ENCODE data around the gene PLEKHN1.
"Not testable (repeated sequence)": the region's sequence is repeated elsewhere in the genome, so short reads cannot be mapped to it uniquely, and the experiment has no call there.

The PLEKHN1 gene

DNA sequence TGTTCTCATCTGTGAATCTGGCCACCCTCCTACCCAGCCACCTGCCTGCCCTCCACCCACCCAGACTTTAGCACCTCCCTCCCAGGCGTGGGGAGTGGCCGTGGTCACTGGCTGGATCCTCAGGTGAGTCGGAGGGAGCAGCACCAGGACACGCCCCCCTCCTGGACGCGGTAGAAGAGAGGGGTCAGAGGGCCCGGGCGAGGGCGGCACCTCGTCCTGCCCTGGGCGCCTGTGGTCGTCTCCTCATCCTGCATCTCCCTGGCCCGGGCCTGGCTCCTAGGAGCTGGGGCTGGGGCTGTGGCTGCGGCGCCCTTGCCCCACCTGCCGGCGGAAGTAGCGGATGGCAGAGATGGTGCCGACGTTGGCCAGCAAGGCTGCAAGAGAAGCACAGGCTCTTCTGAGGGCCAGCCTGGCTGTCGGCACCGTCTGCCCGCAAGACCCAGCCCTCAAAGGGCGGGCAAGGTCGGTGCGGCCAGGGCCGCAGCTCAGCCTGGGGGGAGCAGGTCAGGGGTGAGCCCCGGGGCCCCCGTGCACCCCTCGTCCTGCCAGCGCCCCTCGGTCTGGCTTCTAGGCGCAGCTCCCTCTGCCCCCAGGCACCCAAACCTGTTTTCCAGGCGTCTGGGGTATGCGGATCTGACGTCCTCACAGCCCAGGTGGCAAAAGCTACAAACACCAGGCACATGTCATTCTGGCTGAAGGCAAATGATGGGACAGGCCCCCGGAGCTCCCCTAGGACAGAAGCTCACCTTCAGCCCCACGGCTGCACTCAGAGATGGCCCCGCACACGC lies 9.8 kb downstream of the PLEKHN1 start:
- peak; percentile 43 to 48 for DNase-seq (ENCODE audit: low read depth in 2 of 2)

DNA sequence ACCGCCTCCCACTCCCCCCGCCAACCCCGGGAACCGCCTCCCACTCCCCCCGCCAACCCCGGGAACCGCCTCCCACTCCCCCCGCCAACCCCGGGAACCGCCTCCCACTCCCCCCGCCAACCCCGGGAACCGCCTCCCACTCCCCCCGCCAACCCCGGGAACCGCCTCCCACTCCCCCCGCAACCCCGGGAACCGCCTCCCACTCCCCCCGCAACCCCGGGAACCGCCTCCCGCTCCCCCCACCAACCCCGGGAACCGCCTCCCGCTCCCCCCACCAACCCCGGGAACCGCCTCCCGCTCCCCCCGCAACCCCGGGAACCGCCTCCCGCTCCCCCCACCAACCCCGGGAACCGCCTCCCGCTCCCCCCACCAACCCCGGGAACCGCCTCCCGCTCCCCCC lies 10.5 kb downstream of the PLEKHN1 start:
- DNase-seq (ENCODE audit: low read depth in 2 of 2), result not testable (repeated sequence)

DNA sequence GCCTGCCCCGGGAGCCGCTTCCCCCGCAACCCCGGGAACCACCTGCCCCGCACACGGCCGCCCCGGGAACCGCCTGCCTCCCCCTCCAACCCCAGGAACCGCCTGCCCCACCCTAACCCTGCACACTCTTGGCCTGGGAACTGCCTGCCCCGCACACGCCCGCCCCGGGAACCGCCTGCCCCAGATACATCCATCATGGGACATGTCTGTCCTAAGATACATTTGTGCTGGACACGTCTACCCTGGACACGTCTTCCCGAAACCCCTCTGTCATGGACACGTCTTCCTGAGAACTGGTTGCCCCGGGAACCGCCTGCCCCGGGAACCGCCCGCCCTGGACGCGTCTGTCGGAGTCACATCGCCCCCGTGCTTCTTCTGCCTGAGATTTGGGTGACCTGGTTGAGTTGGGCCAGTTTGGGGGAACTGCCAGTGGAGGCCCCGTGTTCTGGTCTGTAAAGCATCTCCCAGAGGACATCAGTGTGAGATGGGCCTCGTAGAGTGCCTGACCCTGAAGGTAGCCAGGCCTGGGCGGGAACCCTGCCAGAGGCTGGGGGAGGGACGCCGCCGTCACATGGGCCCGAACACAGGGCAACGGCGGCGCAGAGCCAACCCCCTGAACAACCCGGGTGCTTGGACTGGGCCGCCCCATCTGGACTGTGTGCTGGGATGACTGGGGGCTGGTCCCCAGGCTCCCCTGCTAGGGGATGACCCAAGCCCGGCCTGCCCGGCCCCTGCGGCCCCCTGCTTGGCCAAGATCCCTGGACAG lies 12.0 kb downstream of the PLEKHN1 start:
- no peak for DNase-seq (ENCODE audit: low read depth in 2 of 2)

DNA sequence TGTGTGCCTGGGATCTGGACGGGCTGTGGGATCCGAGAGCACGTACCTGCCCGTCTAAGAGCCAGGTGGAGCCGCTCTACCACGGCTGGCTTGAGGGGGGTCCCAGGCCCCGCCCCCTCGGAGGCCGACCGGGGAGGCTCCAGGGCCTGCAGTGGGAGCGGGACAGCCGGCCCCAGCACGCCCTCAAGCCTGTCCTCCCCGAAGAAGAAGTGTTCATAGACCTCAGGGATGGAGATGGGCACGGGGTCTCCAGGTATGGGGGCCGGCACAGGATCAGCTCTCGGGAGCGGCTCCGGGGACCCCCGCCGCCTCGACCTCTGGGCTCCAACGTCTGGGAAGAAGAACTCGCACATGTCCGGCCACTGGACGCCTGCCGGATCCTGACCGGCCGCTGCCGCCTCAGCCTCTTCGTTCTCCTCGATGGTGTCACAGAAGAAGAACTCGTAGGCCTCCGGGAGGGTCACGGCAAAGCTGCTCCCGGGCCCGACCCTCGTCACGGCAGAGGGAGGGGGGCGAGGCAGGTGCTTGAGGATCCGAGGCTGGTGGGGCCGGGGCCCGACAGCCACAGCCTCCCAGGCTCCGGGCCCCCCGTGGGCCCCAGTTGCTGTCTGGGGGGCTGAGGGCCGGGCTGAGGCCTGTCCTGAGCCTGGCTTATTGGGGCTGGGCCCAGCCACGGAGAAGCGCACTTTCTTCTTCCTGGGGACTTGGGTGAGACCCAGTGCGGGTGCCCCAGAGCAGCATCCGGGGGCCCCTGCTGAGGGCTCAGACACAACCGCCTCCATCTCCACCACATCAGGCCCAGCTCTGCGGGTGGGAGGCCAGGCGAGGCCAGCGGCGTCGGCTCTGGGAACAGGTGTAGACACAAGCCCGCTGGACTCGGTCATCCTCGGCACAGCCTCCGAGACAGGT lies 12.8 kb downstream of the PLEKHN1 start:
- DNase-seq (ENCODE audit: low read depth in 2 of 2), result no peak

DNA sequence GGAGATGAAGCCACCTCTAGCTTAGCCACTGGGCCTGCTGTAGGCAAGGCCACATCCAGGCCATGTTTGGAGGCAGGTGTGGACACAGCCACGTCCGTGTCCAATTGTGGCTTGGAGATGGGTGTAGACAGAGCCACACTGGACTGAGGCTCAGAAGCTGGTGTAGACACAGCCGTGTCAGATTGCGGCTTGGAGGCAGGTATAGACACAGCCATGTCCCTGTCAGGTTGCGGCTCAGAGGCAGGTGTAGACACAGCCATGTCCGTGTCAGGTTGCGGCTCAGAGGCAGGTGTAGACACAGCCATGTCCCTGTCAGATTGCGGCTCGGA lies 13.4 kb downstream of the PLEKHN1 start:
- DNase-seq (ENCODE audit: low read depth in 2 of 2), result no peak

DNA sequence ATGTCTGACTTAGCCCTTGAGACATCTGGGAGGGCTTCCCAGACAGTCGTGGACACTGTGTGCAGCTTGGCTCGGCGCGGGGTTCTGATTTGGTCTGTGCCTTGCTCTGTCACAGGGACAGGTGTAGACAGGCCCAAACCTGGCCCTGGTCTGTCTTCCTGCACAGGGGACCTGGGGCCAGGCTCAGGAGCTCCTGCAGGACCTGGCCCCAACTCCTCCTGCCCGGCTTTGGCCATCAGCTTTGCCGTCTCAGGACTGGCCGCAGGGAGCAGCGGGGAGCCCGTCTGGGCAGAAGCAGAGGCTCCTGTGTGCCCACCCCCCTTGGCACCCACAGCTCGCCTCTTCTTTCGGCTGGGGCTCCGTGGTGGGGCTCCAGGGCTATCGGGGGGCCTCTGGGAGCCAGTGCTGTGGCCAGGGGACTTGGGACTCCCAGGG lies 13.9 kb downstream of the PLEKHN1 start:
- no peak for DNase-seq (ENCODE audit: low read depth in 2 of 2)

DNA sequence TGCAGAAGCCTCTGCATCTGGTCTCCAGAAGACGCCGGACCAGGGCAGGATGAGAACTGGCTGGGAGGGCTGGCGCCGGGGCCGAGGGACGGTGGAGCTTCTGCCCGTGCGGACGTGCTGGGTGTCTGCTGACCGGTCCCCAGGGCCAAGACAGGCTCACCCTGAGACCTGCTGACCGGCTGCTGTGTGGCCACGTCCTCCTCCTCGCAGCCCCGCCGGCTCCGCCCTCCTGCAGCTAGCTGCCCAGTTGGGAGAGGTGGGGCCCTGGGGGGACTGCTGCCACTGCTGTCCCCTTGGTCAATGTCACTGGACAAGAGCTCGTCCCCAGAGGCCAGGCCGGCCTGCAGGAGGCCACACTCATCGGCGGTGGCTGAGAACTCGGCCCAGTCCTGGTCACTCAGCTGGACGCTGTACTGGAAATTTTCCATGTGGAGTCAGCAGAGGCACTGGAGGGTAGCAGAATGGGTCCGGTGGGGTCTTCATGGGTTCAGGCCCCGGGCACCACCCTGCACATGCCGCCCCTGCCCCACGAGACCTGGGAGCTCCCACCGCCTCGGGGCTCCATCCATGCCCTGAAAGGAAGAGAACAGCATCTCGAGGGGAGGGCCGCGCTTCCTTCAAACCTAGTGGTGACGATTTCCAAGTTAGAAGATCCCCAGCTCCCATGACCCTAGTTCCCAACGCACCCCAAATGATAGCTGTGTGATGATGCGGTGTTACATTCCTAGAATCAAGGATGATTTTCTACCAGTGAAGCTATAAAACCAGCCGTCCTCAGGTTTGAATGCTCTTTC lies 14.5 kb downstream of the PLEKHN1 start:
- no peak for DNase-seq (ENCODE audit: low read depth in 2 of 2)

DNA sequence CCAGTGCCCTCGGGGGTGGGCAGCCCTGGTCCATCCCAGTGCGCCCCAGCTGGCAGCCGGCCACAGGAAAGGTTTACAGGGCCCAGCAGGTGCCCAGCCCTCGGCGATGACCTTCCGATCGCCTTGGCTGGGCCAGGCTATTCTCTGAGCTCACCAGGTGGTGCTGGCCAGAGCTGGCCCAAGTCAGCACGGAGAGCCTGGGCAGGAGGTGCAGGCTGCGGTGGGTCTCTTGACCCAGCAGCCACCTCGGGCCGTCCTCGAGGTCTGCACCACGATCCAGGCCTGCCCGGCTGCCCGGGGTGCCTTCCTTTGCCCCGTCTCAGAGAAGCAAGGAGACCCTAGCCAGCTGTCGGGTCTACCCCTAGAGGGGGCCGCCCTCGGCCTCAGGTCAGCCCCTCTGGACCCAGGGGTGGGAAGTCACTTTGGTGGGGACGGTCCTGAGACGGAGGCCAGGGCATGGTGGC lies 15.2 kb downstream of the PLEKHN1 start:
- DNase-seq (ENCODE audit: low read depth in 2 of 2), result no peak

DNA sequence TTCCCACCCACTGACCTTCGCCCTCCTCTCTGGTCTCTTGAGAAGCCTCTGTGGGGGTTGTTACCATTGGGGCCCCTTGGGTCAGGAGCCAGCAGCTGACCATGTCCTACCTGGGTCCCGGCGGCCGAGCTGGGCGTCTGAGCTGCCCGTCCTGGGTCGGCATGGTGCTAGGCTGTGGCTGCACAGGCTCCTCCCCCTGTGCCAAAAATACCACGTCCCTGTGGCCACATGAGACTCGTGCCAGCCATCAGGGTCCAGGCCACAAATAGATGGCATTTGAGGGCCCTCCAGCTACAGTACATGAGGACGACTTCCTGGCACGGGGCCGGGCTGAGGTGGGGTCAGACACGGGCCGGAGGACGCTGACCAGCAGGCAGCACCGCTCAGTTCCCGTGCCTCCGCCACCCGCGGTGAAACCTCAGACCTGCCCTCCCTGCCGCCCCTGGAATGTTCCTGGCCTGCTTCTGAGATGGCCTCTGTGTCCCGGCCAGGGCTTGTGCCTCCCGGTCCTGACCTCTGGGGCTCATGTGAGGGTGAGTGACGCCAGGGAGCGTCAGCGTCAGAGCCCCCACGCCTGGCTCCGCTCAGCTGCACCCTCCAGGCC lies 15.8 kb downstream of the PLEKHN1 start, which contains the start of gene PERM1:
PERM1 (minus strand) TSS at position 139 of the 604 bp plus-strand sequence. CDS start 1,064 bp downstream, outside the sequence.
- DNase-seq (ENCODE audit: low read depth in 2 of 2), result no peak

DNA sequence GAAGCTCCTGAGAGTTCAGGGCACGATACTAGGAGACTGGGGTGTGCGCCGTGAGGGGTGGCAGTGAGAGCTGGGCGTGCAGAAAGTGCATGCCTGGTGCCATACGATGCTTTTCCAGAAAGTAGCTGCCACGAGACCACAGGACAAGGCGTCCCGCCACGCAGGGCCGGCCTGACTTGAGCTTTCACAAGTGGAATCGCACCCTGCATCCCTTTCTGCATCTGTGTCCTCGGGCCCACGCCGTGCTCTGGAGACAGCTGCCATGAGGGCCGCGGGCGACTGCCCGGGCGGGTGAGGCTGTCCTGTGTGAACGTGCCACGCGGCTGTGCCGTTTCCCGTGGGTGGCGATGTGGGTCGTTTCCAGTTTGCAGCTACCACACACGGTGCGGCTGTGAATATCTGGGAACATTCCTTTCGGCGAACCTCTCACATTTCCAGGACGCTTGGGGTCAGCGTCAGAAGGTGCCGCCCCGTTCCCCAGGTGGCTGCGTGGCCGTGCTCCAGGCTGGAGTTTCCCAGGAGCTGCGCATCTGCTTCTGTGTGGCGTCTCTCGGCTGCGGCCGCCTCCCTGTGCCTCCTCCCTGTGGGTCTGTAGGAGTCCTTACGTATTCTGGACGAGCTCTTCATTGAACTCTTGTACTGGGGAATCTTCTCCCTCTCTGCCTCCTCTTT lies 16.6 kb downstream of the PLEKHN1 start:
- no peak for DNase-seq (ENCODE audit: low read depth in 2 of 2)

DNA sequence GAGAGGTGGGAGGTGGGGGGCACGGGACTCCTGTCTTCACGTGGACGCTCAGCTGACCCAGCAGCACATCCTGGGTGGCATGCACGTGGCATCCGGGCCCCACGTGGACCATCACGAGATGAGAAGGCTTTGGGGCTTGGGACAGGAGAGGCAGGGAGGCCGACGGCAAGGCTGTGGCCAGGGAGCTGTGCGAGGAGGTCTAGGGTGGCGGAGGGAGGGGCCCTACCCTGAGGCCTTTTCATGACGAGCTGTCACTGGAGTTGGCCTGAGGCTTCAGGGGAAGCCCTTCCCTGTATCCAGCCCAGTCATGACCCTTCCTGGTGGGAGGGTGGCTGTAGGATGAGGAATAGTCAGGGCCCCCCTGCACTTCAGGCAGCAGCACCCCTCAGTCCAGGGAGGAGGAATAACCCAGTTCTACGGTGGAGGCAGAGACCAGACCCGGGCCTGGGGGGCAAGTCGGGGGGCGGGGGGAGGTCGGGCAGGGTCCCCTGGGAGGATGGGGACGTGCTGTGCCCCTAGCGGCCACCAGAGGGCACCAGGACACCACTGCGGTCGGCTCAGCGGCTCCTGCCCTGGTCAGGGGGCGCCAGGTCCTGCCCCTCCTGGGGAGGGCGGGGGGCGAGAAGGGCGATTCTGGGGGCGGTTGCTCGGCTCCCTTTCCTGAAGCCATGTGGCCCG lies 17.7 kb downstream of the PLEKHN1 start:
- peak; percentile 53 to 58 for DNase-seq (ENCODE audit: low read depth in 2 of 2)

DNA sequence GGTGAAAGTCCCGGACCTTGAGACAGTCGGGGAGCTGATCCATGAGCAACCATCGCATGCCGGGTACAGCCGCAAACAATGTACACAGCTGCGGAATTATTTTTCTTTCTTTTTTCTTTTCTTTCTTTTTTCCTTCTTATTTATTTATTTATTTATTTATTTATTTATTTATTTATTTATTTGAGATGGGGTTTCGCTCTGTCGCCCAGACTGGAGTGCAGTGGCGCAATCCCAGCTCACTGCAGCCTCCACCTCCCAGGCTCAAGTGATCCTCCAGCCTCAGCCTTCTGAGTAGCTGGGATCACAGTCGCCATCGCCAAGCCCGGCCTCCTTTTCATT lies 18.2 kb downstream of the PLEKHN1 start:
- no peak for DNase-seq (ENCODE audit: low read depth in 2 of 2)

DNA sequence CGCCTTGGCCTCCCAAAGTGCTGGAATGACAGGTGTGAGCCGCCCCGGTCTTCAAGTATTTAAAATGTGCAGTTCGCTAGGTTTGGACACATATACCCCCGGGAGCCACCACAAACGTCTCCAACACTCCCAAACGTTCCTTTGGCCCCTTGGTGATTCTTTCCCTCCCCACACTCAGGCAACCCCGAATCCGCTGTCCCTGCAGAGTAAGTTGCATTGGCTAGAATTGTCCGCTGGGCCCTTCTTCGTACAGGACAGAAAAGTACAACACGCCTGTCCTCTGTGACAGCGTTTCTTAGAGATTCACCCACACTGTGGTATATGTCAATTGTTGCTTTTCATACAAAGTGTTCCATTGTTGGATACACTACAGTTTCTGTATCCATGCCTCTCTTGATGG lies 18.8 kb downstream of the PLEKHN1 start:
- no peak for DNase-seq (ENCODE audit: low read depth in 2 of 2)

DNA sequence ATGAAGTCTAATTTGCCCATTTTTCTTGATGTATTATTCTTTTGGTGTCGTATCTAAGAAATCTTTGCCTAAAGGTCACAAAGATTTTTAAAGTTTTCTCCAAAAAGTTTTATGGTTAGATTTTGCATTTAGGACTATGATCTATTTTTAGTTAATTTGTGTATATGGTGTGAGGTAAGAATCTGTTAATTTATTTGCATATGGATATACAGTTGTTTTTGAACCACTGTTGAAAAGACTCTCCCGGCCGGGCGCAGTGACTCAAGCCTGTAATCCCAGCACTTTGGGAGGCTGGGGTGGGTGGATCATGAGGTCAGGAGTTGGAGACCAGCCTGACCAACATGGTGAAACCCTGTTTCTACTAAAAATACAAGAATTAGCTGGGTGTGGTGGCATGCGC lies 21.8 kb downstream of the PLEKHN1 start:
- not testable (repeated sequence) for DNase-seq (ENCODE audit: low read depth in 2 of 2)

DNA sequence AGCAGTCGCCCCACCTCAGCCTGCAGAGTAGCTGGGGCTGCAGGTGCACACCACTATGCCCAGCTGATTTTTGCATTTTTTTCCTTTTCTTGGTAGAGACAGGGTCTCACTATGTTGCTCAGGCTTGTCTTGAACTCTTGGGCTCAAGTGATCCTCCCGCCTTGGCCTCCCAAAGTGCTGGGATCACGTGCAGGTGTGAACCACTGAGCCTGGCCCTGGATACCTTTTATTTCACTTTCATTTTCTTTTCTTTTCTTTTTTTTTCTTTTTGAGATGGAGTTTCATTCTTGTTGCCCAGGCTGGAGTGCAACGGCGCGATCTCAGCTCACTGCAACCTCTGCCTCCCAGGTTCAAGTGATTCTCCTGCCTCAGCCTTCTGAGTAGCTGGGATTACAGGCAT lies 25.0 kb downstream of the PLEKHN1 start:
- not testable (repeated sequence) for DNase-seq (ENCODE audit: low read depth in 2 of 2)

DNA sequence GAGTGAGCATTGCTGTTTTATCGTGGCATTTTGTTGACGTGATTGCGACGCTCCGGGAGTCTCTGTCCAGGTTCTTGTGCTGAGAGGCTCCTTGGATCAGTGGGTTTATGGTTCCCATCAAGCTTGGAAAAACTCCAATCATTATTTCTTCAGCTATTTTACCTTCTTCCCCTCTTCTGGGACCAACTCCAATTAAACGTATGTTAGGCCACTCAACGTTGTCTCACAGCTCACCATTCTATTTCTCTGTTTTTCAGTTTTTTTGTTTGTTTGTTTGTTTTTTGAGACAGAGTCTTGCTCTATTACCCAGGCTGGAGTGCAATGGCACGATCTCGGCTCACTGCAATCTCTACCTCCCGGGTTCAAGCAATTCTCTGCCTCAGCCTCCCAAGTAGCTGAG lies 25.6 kb downstream of the PLEKHN1 start:
- no peak for DNase-seq (ENCODE audit: low read depth in 2 of 2)

DNA sequence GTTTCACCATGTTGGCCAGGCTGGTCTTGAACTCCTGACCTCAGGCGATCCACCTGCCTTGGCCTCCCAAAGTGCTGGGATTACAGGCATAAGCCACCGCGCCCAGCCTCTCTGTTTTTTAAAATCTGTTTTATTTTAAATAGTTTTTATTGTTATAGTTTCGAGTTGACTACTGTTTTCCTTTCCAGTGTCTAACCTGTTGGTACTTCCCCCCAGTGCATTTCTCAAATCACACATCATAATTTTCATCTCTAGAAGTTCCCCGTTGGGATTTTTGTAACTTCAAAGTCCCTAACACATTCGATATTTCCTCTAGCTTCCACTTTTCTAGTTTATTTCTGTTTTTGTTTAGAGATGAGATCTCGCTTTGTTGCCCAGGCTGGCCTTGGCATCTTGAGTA lies 26.1 kb downstream of the PLEKHN1 start:
- no peak for DNase-seq (ENCODE audit: low read depth in 2 of 2)

DNA sequence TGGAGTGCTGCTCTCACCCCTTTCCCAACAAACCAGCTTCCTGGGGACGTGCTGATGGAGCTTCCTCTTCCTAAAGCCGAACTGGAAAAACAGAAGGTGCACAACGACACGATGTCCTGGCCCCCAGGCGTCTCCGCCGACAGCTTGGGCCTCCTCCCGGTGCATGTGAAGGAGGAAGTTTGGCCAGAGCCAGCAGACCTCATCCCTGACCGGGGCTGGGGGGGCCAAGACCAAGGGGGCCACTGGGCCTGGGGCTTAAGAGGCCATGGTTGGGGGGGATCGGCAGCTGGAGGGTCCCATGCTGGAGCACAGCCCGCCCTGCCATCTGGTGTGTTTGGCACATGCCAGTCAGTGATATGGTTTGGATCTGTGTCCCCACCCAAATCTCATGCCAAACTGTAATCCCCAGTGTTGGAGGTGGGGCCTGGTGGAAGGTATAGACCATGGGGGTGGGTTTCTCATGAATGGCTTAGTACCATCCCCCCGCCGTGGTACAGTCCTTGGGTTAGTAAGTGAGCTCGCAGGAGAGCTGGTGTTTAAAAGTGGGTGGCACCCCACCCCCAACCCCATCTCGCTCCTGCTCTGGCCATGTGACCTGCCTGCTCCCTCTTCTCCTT lies 27.2 kb downstream of the PLEKHN1 start:
- no peak for DNase-seq (ENCODE audit: low read depth in 2 of 2)

DNA sequence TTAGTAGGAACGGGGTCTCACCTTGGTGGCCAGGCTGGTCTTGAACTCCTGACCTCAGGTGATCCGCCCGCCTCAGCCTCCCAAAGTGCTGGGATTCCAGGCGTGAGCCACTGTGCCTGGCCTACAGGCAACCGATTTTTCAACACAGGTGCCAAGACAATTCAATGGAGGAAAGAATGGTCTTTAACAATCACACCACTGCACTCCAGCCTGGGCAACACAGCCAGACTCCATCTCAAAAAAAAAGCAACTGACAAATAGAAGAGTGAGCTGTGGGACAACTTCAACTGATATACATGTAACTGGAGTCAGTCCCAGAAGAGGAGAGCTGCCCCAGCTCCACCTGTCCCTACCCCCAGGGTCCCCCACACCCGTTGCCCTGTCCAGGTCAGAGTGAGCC lies 28.3 kb downstream of the PLEKHN1 start:
- DNase-seq (ENCODE audit: low read depth in 2 of 2), result not testable (repeated sequence)
